Neural crest cell (in vitro differentiated cells): ENCODE results near the gene NINJ2. TPM values are rescaled to one million over a fixed set of nuclear protein-coding genes. Genes with fewer than 3 reads are reported as not detected.

Source experiments
- DNase-seq: peaks from one replicate; pipeline ENCODE4 v3.0.0; 2021; ENCODE audit warnings: low read depth, mixed read lengths, low spot score
- H3K27ac Mint-ChIP-seq: one replicate; pipeline ENCODE4 v1.8.0; 2021; ENCODE audit warnings: mild to moderate bottlenecking, mixed read lengths; ENCODE audit not compliant: unreplicated experiment
- H3K27me3 Mint-ChIP-seq: 2 replicates; pipeline ENCODE4 v1.8.0; 2021; ENCODE audit warnings: low read depth, mild to moderate bottlenecking, mixed read lengths
- H3K36me3 Mint-ChIP-seq: 2 replicates; pipeline ENCODE4 v1.8.0; 2021; ENCODE audit warnings: low read depth, mild to moderate bottlenecking, mixed read lengths
- H3K4me1 Mint-ChIP-seq: 2 replicates; pipeline ENCODE4 v1.8.0; 2021; ENCODE audit warnings: mixed read lengths
- H3K4me3 Mint-ChIP-seq: one replicate; pipeline ENCODE4 v1.8.0; 2021; ENCODE audit warnings: mild to moderate bottlenecking, mixed read lengths
- H3K9me3 Mint-ChIP-seq: 2 replicates; pipeline ENCODE4 v1.8.0; 2021; ENCODE audit warnings: mixed read lengths
- CTCF ChIP-seq: fragments of 200-600 bp; sonication (generic); conservative IDR thresholded peaks from 2 replicates; pipeline ENCODE4 v1.5.0; 2021; ENCODE audit warnings: antibody characterized with exemption, mild to moderate bottlenecking
- total RNA-seq: library from RNA; stranded (reverse); gene quantifications from 2 replicates; pipeline ENCODE4 v1.2.1, GENCODE V29; 2021

NINJ2 gene
- total RNA-seq, 1 donor from 2014 or later, result 0.42 TPM

DNA sequence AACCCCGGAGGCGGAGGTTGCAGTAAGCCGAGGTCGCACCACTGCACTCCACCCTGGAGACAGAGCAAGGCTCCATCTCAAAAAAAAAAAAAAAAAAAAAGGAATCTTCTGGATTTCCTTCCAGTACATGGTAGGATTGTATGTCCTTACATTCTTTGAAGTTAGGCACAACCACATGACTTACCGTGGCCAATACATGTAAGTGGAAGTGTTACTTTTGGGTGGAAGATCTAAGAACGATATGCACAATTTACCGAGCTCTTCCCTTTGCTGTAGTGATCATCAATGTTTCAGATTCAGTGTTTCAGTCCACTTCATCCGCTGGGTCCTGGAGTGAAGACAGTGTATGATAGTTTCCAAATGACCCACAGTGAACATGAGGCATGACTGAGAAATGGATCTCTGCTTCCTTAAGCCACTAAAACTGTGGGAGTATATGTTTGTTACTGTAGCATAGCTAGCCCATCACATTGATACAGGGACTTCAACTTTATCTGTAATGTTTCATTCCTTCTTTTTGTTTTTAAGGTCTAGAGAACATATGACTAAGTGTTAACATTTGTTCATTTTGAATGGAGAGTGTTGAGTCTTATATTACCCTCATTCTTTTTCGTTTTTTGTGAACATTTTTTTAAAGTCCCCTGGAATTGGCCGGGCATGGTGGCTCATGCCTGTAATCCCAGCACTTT lies 18.5 kb upstream of the NINJ2 start:
- H3K4me1 Mint-ChIP-seq, result peaks cover 24% of the 10 kb centered on the region
- H3K27me3 Mint-ChIP-seq, result no peaks in the 10 kb centered on the region
- H3K9me3 Mint-ChIP-seq, result no peaks in the 10 kb centered on the region
- H3K4me3 Mint-ChIP-seq, result no peak overlapping the region
- no peak for TF ChIP-seq CTCF
- no peak for DNase-seq
- H3K27ac Mint-ChIP-seq, result no peak overlapping the region
- no peaks in the 10 kb centered on the region for H3K36me3 Mint-ChIP-seq

- no peaks in the 10 kb centered on the region for H3K9me3 Mint-ChIP-seq
- no peak overlapping the region for H3K27ac Mint-ChIP-seq
- no peak for TF ChIP-seq CTCF
- H3K4me3 Mint-ChIP-seq, result no peak overlapping the region
- no peak for DNase-seq
- peaks cover 13% of the 10 kb centered on the region for H3K4me1 Mint-ChIP-seq
- no peaks in the 10 kb centered on the region for H3K27me3 Mint-ChIP-seq
- no peaks in the 10 kb centered on the region for H3K36me3 Mint-ChIP-seq
Observed at GRCh38 chr12:678747-679712, 15.8 kb upstream of the NINJ2 start.

DNA sequence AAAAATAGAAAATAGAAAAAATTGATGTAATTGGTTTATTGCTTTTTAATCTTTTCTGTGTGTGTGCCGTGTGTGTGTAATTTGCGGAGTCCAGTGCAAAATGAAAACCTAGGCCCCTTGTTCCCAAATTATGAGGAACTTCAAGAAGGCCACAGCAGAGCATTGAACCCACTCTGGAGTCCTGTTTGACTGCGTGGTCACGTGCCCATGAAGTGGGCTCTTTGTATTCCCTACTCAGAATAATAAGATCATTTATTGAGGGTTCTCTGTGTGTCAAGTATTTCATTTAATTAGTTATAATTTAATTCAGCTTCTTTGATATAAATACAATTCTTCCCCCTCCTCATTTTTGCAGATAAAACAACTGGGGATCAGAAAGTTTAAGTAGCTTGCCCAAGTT lies 12.3 kb upstream of the NINJ2 start:
- Mint-ChIP-seq H3K9me3 (no peaks in the 10 kb centered on the region), H3K36me3 (no peaks in the 10 kb centered on the region), H3K4me1 (peaks cover 13% of the 10 kb centered on the region), H3K27ac (no peak overlapping the region), H3K4me3 (no peak overlapping the region), H3K27me3 (peaks cover 9% of the 10 kb centered on the region)
- no peak for DNase-seq
- TF ChIP-seq CTCF, result no peak

DNA sequence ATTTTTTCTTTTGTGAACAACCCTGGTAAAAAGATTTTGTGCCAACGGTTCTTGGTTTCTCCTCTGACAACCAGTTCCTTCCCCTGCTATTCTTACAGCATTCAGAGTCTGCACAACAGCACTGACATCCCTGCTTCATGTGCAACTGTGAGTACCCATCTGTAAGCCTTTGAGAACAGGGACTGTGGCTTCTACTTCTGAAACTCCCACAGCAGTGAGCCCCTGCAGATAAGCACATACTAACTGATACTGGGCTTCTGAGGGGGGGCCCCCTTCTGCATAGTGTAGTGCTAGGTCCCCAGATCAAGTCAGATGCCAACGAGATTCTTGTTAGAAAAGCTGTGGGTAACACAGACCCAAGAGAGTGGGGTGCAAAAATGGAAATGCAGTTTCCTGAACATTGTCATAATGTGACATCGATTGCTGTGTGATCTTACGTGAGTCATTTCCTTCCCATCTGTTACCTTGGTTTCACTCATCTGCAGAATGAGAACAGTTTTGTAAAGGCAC lies 11.1 kb upstream of the NINJ2 start:
- Mint-ChIP-seq H3K36me3 (no peaks in the 10 kb centered on the region), H3K27me3 (peaks cover 9% of the 10 kb centered on the region), H3K4me1 (peaks cover 11% of the 10 kb centered on the region), H3K4me3 (no peak overlapping the region), H3K9me3 (no peaks in the 10 kb centered on the region), H3K27ac (no peak overlapping the region)
- no peak for DNase-seq
- TF ChIP-seq CTCF, result no peak

DNA sequence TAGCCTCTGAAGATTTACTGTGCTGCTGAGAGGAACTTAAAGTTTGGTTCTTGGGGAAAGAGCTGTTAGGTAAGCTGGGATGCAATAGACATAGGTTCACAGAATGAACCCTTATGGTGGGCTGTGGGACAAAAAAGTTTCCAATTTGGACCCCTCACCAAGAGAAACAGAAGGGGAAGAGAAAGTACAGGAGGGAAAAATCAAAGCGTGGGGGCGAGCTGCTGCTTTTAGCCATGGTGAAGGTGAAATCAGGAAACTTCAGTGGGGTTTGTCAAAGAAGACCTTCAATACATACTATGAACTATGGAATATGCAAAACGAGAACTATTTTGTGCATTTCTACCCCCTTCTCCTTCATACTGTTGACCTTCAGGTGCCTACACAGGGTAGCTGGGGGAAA lies 10.6 kb upstream of the NINJ2 start:
- no peak for DNase-seq
- Mint-ChIP-seq H3K27me3 (peaks cover 9% of the 10 kb centered on the region), H3K4me3 (no peak overlapping the region), H3K9me3 (no peaks in the 10 kb centered on the region), H3K27ac (no peak overlapping the region), H3K4me1 (peaks cover 6% of the 10 kb centered on the region), H3K36me3 (no peaks in the 10 kb centered on the region)
- TF ChIP-seq CTCF, result no peak
